Caco-2 (cell line): Measurements from ENCODE around the gene PRR3. TPM values are rescaled to one million over a fixed set of nuclear protein-coding genes. Genes with fewer than 3 reads are reported as not detected.
A peak's percentile ranks its signal among the peaks of the same experiment; 100 is the strongest.

Source experiments
- BruUV-seq: library from RNA; stranded (reverse); fragments of 400-500 nt; replicated peaks from 2 replicates; lab custom pipeline; 2021; lab: Mats Ljungman, UMichigan
- CTCF ChIA-PET: fragments of 300-600 bp; sonication (Branson Sonifier 250); formaldehyde crosslinking; loops from one replicate; lab custom pipeline; 2022; ENCODE audit warnings: antibody characterized with exemption; lab: Charles Lee
- POLR2A ChIA-PET: fragments of 300-600 bp; sonication (Branson Sonifier 250); formaldehyde crosslinking; loops from one replicate; lab custom pipeline; 2022; ENCODE audit warnings: antibody characterized with exemption; lab: Charles Lee
- DNase-seq, 2 experiments: peaks; one replicate each; pipeline versions ENCODE4 v3.0.0 to v3.0.0-alpha.2; 2020 to 2022
- H3K27me3 ChIP-seq: replicated peaks from 2 replicates; pipeline ENCODE4 v1.6.0; 2011; ENCODE audit warnings: low read length; ENCODE audit not compliant: control insufficient read depth, insufficient read depth
- H3K36me3 ChIP-seq: 2 replicates; pipeline ENCODE4 v1.5.1; 2011; ENCODE audit warnings: low read length; ENCODE audit not compliant: control insufficient read depth, insufficient read depth
- H3K4me1 ChIP-seq: fragments of 250-450 bp; sonication (Bioruptor Pico); 2 replicates; pipeline ENCODE4 v1.5.1; 2020; ENCODE audit warnings: mild to moderate bottlenecking
- H3K4me3 ChIP-seq: 2 replicates; pipeline ENCODE4 v1.5.1; 2011; ENCODE audit warnings: low read depth, mild to moderate bottlenecking, control low read depth, low read length
- H3K9me3 ChIP-seq: fragments of 250-450 bp; sonication (Bioruptor Pico); 2 replicates; pipeline ENCODE4 v1.5.1; 2020; ENCODE audit warnings: mild to moderate bottlenecking, moderate library complexity
- H3K27ac Mint-ChIP-seq: one replicate; pipeline ENCODE4 v1.8.0; 2022; ENCODE audit warnings: mixed read lengths; ENCODE audit not compliant: unreplicated experiment
- H3K27me3 Mint-ChIP-seq: one replicate; pipeline ENCODE4 v1.8.0; 2022; ENCODE audit warnings: mixed read lengths; ENCODE audit not compliant: insufficient read depth, unreplicated experiment
- H3K36me3 Mint-ChIP-seq: one replicate; pipeline ENCODE4 v1.8.0; 2022; ENCODE audit warnings: mild to moderate bottlenecking, mixed read lengths; ENCODE audit not compliant: insufficient read depth, unreplicated experiment
- H3K4me1 Mint-ChIP-seq: one replicate; pipeline ENCODE4 v1.8.0; 2022; ENCODE audit warnings: low read depth, mixed read lengths; ENCODE audit not compliant: unreplicated experiment
- H3K4me3 Mint-ChIP-seq: one replicate; pipeline ENCODE4 v1.8.0; 2022; ENCODE audit warnings: mild to moderate bottlenecking, moderate library complexity, mixed read lengths; ENCODE audit not compliant: unreplicated experiment
- H3K9me3 Mint-ChIP-seq: one replicate; pipeline ENCODE4 v1.8.0; 2022; ENCODE audit warnings: mixed read lengths; ENCODE audit not compliant: unreplicated experiment
- intact Hi-C: fragments of 100-400 bp; cut with micrococcal nuclease; formaldehyde crosslinking; loops from one replicate; pipeline ENCODE4 v1.10.0; 2022; ENCODE audit not compliant: unreplicated experiment
- total RNA-seq: library from RNA; stranded (reverse); gene quantifications from 2 replicates; pipeline ENCODE4 v1.2.3, GENCODE V29; 2022
- TF ChIP-seq, protein P1 (sequence below), 2 experiments: fragments of 200-600 bp in 1 of 2; IDR thresholded peaks; 1 replicate in 1 of 2; 2 replicates in 1 of 2; pipeline versions ENCODE4 v1.5.1 to v1.8.0; 2011 to 2022; ENCODE audit warnings: antibody characterized with exemption in 1 of 2, control low read depth in 1 of 2, inconsistent platforms in 1 of 2, low read depth in 1 of 2, low read length in 1 of 2, mild to moderate bottlenecking in 1 of 2, moderate library complexity in 1 of 2; ENCODE audit not compliant: insufficient read depth in 1 of 2, severe bottlenecking in 1 of 2, unreplicated experiment in 1 of 2

Gene PRR3
- total RNA-seq, 1 experiment from 2014 or later, result 20.3 TPM

GRCh38 chr6:30557683-30557981 lies 537 bp downstream of the PRR3 start:
- CTCF ChIA-PET, result interaction anchor here (1.0 to 1.4 kb wide), 3 partner anchors 13 to 76 kb away, joined by 3 to 5 read pairs (median 3); no protein-coding TSS in a partner anchor
- peak overlapping the region; percentile 100 for H3K27ac Mint-ChIP-seq
- Histone ChIP-seq H3K36me3 (peaks cover 5% of the 10 kb centered on the region), H3K27me3 (no peaks in the 10 kb centered on the region), H3K4me1 (peaks cover 5% of the 10 kb centered on the region; the same call in 1 of the 2 replicates), H3K4me3 (peak overlapping the region; percentile 88), H3K9me3 (no peaks in the 10 kb centered on the region)
- DNase-seq, result no peak
- BruUV-seq, result TSS peak; percentile 45
- POLR2A ChIA-PET, result interaction anchor here (0.5 to 1.7 kb wide), 6 partner anchors 9 to 326 kb away, joined by 3 to 25 read pairs (median 4); partner anchors contain the start of gene ABCF1
- peaks cover 14% of the 10 kb centered on the region for H3K4me1 Mint-ChIP-seq
- H3K9me3 Mint-ChIP-seq, result no peaks in the 10 kb centered on the region
- intact Hi-C loops, result loop anchor here (2.0 to 5.0 kb wide), 2 partner anchors 40 to 59 kb away; partner anchors contain the start of genes MRPS18B and PPP1R10
- H3K4me3 Mint-ChIP-seq, result peak overlapping the region; percentile 95
- H3K27me3 Mint-ChIP-seq, result no peaks in the 10 kb centered on the region
- peaks cover 62% of the 10 kb centered on the region for H3K36me3 Mint-ChIP-seq
- TF ChIP-seq, protein P1, sequence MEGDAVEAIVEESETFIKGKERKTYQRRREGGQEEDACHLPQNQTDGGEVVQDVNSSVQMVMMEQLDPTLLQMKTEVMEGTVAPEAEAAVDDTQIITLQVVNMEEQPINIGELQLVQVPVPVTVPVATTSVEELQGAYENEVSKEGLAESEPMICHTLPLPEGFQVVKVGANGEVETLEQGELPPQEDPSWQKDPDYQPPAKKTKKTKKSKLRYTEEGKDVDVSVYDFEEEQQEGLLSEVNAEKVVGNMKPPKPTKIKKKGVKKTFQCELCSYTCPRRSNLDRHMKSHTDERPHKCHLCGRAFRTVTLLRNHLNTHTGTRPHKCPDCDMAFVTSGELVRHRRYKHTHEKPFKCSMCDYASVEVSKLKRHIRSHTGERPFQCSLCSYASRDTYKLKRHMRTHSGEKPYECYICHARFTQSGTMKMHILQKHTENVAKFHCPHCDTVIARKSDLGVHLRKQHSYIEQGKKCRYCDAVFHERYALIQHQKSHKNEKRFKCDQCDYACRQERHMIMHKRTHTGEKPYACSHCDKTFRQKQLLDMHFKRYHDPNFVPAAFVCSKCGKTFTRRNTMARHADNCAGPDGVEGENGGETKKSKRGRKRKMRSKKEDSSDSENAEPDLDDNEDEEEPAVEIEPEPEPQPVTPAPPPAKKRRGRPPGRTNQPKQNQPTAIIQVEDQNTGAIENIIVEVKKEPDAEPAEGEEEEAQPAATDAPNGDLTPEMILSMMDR (IDR thresholded peaks at IDR 0.05; ENCODE audit: insufficient read depth in 1 of 2, low read depth in 1 of 2, low read length in 1 of 2, severe bottlenecking in 1 of 2, unreplicated experiment in 1 of 2), result no peak

GRCh38 chr6:30560930-30561329 lies 3.8 kb downstream of the PRR3 start:
- intact Hi-C loops, result no loop called here
- ChIA-PET CTCF (no interaction called here), POLR2A (no interaction called here)
- no peaks in the 10 kb centered on the region; the same call in 1 of the 2 replicates for H3K36me3 ChIP-seq
- Mint-ChIP-seq H3K4me3 (no peak overlapping the region), H3K4me1 (peaks cover 6% of the 10 kb centered on the region), H3K27me3 (no peaks in the 10 kb centered on the region), H3K27ac (no peak overlapping the region), H3K9me3 (no peaks in the 10 kb centered on the region), H3K36me3 (peaks cover 54% of the 10 kb centered on the region)
- no peaks in the 10 kb centered on the region for H3K4me1 ChIP-seq
- H3K4me3 ChIP-seq, result no peak overlapping the region
- BruUV-seq, result no TSS peak
- H3K27me3 ChIP-seq, result no peaks in the 10 kb centered on the region
- DNase-seq, result no peak
- TF ChIP-seq, protein P1 (IDR thresholded peaks at IDR 0.05; ENCODE audit: insufficient read depth in 1 of 2, low read depth in 1 of 2, low read length in 1 of 2, severe bottlenecking in 1 of 2, unreplicated experiment in 1 of 2), result no peak
- no peaks in the 10 kb centered on the region for H3K9me3 ChIP-seq

GRCh38 chr6:30562470-30563425 lies 5.7 kb downstream of the PRR3 start:
- BruUV-seq, result no TSS peak
- Mint-ChIP-seq H3K9me3 (no peaks in the 10 kb centered on the region), H3K27ac (no peak overlapping the region), H3K4me3 (no peak overlapping the region), H3K27me3 (no peaks in the 10 kb centered on the region), H3K36me3 (peaks cover 36% of the 10 kb centered on the region), H3K4me1 (peaks cover 2% of the 10 kb centered on the region)
- intact Hi-C loops, result no loop called here
- Histone ChIP-seq H3K27me3 (no peaks in the 10 kb centered on the region), H3K4me3 (no peak overlapping the region), H3K9me3 (no peaks in the 10 kb centered on the region), H3K36me3 (no peaks in the 10 kb centered on the region; the same call in 1 of the 2 replicates), H3K4me1 (no peaks in the 10 kb centered on the region)
- ChIA-PET POLR2A (interaction anchor here (0.6 kb wide), 1 partner anchor 86 kb away, joined by 7 read pairs; no protein-coding TSS in a partner anchor), CTCF (no interaction called here)
- DNase-seq, result no peak
- TF ChIP-seq, protein P1 (IDR thresholded peaks at IDR 0.05; ENCODE audit: insufficient read depth in 1 of 2, low read depth in 1 of 2, low read length in 1 of 2, severe bottlenecking in 1 of 2, unreplicated experiment in 1 of 2), result no peak
